K562 (cell line): ENCODE results near the gene ST6GALNAC5. TPM values are rescaled to one million over a fixed set of nuclear protein-coding genes. Genes with fewer than 3 reads are reported as not detected.

Experiments
- ATAC-seq: fragments of 200-7000 bp; cut with Tn5 transposase; 3 replicates; pipeline ENCODE4 v1.9.1; 2020; ENCODE audit warnings: moderate library complexity
- BruUV-seq: library from RNA; stranded (reverse); fragments of 400-500 nt; replicated peaks from 2 replicates; lab custom pipeline; 2021; lab: Mats Ljungman, UMichigan
- CTCF ChIA-PET: fragments of 300-600 bp; formaldehyde crosslinking; extraction: SDS; loops from one replicate; lab custom pipeline; 2021; ENCODE audit warnings: low intra/inter-chr PET ratio; lab: Yijun Ruan, JAX
- POLR2A ChIA-PET: fragments of 300-600, 350-650 bp; sonication (Branson Sonifier 250); formaldehyde crosslinking; extraction: SDS; loops from one replicate; lab custom pipeline; 2021; ENCODE audit warnings: antibody characterized with exemption, inconsistent platforms; lab: Yijun Ruan, JAX
- DNase-seq, 4 experiments: peaks; one replicate each; pipeline versions ENCODE4 v3.0.0 to v3.0.0-alpha.2; 2011 to 2018; ENCODE audit warnings: low spot score in 3 of 4, mixed read lengths in 3 of 4; ENCODE audit errors: extremely low read depth in 1 of 4
- FAIRE-seq: peaks from 2 replicates; lab custom pipeline; 2011; peaks lifted over from hg19 to GRCh38; lab: Jason Lieb, UNC
- H2AFZ ChIP-seq: 2 replicates; pipeline ENCODE4 v1.6.0; 2011; ENCODE audit warnings: low read depth, low read length, control low read depth, inconsistent platforms
- H3K27ac ChIP-seq: fragments of 200-600 bp; 3 replicates; pipeline ENCODE4 v1.8.0; 2011; ENCODE audit warnings: low read depth, mild to moderate bottlenecking, control low read depth, inconsistent platforms, low read length, moderate library complexity, mixed read lengths; ENCODE audit errors: extremely low read depth
- H3K27me3 ChIP-seq, 2 experiments: fragments of 300-600 bp in 1 of 2; 2 replicates in 1 of 2; 3 replicates in 1 of 2; pipeline versions ENCODE4 v1.6.0 to v1.8.0; 2011; ENCODE audit warnings: inconsistent platforms in 2 of 2, low read length in 2 of 2, mild to moderate bottlenecking in 1 of 2, mixed read lengths in 1 of 2, moderate library complexity in 1 of 2; ENCODE audit not compliant: control insufficient read depth in 2 of 2, insufficient read depth in 2 of 2
- H3K36me3 ChIP-seq: fragments of 300-600 bp; 3 replicates; pipeline ENCODE4 v1.8.0; 2011; ENCODE audit warnings: mild to moderate bottlenecking, low read length, inconsistent platforms; ENCODE audit not compliant: control insufficient read depth, insufficient read depth
- H3K4me1 ChIP-seq, 2 experiments: fragments of 200-600 bp in 1 of 2; replicated peaks in 1 of 2; 2 replicates in 1 of 2; 3 replicates in 1 of 2; pipeline versions ENCODE4 v1.5.1 to v1.8.0; 2011; ENCODE audit warnings: inconsistent platforms in 2 of 2, low read length in 2 of 2, mild to moderate bottlenecking in 1 of 2, mixed read lengths in 1 of 2, moderate library complexity in 1 of 2; ENCODE audit not compliant: control insufficient read depth in 2 of 2, insufficient read depth in 2 of 2
- H3K4me2 ChIP-seq: 2 replicates; pipeline ENCODE4 v1.6.1; 2011; ENCODE audit warnings: low read length, control low read depth, inconsistent platforms, mixed read lengths; ENCODE audit not compliant: insufficient read depth
- H3K4me3 ChIP-seq: fragments of 200-600 bp; sonication (generic), shearing (Covaris generic); 2 replicates; pipeline ENCODE4 v1.5.1; 2016; ENCODE audit warnings: control low read depth, inconsistent platforms
- H3K79me2 ChIP-seq: fragments of 200-600 bp; 3 replicates; pipeline ENCODE4 v1.8.0; 2011; ENCODE audit warnings: low read length, inconsistent platforms; ENCODE audit not compliant: control insufficient read depth, insufficient read depth
- H3K9ac ChIP-seq, 2 experiments: 2 replicates each; pipeline versions ENCODE4 v1.6.0 to v1.6.1; 2011; ENCODE audit warnings: low read depth in 2 of 2, low read length in 2 of 2, control low read depth in 1 of 2, inconsistent platforms in 1 of 2, mild to moderate bottlenecking in 1 of 2, mixed read lengths in 1 of 2; ENCODE audit not compliant: insufficient read depth in 1 of 2
- H3K9me1 ChIP-seq: one replicate; pipeline ENCODE4 v1.6.0; 2011; ENCODE audit warnings: inconsistent platforms, mild to moderate bottlenecking, low read length, moderate library complexity; ENCODE audit not compliant: control insufficient read depth, insufficient read depth
- H3K9me3 ChIP-seq: replicated peaks from 2 replicates; pipeline ENCODE4 v1.5.1; 2011; ENCODE audit warnings: low read depth, low read length, inconsistent platforms; ENCODE audit not compliant: control insufficient read depth, insufficient read depth
- H4K20me1 ChIP-seq: replicated peaks from 2 replicates; pipeline ENCODE4 v1.6.1; 2011; ENCODE audit warnings: low read length, inconsistent platforms, mixed read lengths; ENCODE audit not compliant: control insufficient read depth, insufficient read depth
- MAZ ChIP-seq, 2 experiments: fragments of 450-650 bp in 1 of 2; sonication (generic) in 1 of 2; formaldehyde crosslinking; IDR thresholded peaks in 1 of 2; conservative IDR thresholded peaks in 1 of 2; 2 replicates each; pipeline versions ENCODE4 v1.4.0 to v1.5.0; 2020; ENCODE audit warnings: mild to moderate bottlenecking in 1 of 2, missing genetic modification reagents in 1 of 2
- NFE2L1 ChIP-seq: fragments of 450-650 bp; IDR thresholded peaks from 2 replicates; pipeline ENCODE4 v1.6.1; 2016; ENCODE audit warnings: missing genetic modification characterization, low read depth, mild to moderate bottlenecking, missing compliant biosample characterization, moderate library complexity, borderline replicate concordance
- RBM34 ChIP-seq: fragments of 200-400 bp; formaldehyde crosslinking; IDR thresholded peaks from 2 replicates; pipeline ENCODE4 v1.6.1; 2018; ENCODE audit warnings: low read length, borderline replicate concordance; ENCODE audit not compliant: insufficient read depth
- SLC30A9 ChIP-seq: fragments of 250-450 bp; sonication (Bioruptor Pico); IDR thresholded peaks from 2 replicates; pipeline ENCODE4 v1.8.0; 2022; ENCODE audit warnings: mild to moderate bottlenecking, moderate library complexity
- TARDBP ChIP-seq: fragments of 450-650 bp; IDR thresholded peaks from 2 replicates; pipeline ENCODE4 v1.6.1; 2016
- ZFP1 ChIP-seq: fragments of 450-650 bp; formaldehyde crosslinking; IDR thresholded peaks from 2 replicates; pipeline ENCODE4 v1.4.0; 2020; ENCODE audit warnings: mild to moderate bottlenecking, mixed read lengths
- ZNF280B ChIP-seq: fragments of 250-450 bp; sonication (Bioruptor Pico); IDR thresholded peaks from 2 replicates; pipeline ENCODE4 v1.5.1; 2021; ENCODE audit warnings: mild to moderate bottlenecking
- WGBS: fragments of 100-300 bp; shearing (Covaris generic); methylation state at CpG from one replicate; pipeline ENCODE4 v1.1.6; 2016; ENCODE audit warnings: low coverage, mixed read lengths; ENCODE audit not compliant: insufficient coverage; ENCODE audit errors: missing lambda C conversion rate; 5-methylcytosine and 5-hydroxymethylcytosine counted together
- in situ Hi-C: fragments of 300-500 bp; cut with MboI; formaldehyde crosslinking; loops from 4 replicates; pipeline ENCODE4 v1.15.0; 2018; ENCODE audit warnings: inconsistent platforms, mixed read lengths
- intact Hi-C: fragments of 100-400 bp; cut with micrococcal nuclease; formaldehyde crosslinking; loops from 2 replicates; pipeline ENCODE4 v1.14.2; 2022
- polyA plus RNA-seq, 8 experiments: library from polyadenylated mRNA; depleted of rRNA in 4 of 8; stranded (reverse) in 5 of 8; unstranded in 3 of 8; fragments of >200 nt; fragmentation: Nextera tagmentation in 2 of 8; fragmentation: Illumina TruSeq in 1 of 8; extraction: Ambion mirVana in 2 of 8; extraction: Trizol in 1 of 8; gene quantifications; 2 replicates each; pipeline versions ENCODE4 v1.2.1 to v1.2.3, GENCODE V29; 2011 to 2014; ENCODE audit warnings: inconsistent platforms in 1 of 8, missing spikeins in 1 of 8
- total RNA-seq, 7 experiments: library from RNA; depleted of rRNA in 6 of 7; stranded (reverse); fragments of >200 nt in 6 of 7; fragmentation: Illumina TruSeq in 2 of 7; extraction: Trizol in 2 of 7; gene quantifications; 2 replicates each; pipeline versions ENCODE4 v1.2.1 to v1.2.3, GENCODE V29; 2011 to 2021; ENCODE audit warnings: low replicate concordance in 1 of 7

ST6GALNAC5 gene
- total and polyA plus RNA-seq, 9 of the 15 experiments (the other 6 are each of a cell fraction or from before 2014, with no cell fraction given), result 0.04 to 0.14 TPM; not detected in 7

DNA sequence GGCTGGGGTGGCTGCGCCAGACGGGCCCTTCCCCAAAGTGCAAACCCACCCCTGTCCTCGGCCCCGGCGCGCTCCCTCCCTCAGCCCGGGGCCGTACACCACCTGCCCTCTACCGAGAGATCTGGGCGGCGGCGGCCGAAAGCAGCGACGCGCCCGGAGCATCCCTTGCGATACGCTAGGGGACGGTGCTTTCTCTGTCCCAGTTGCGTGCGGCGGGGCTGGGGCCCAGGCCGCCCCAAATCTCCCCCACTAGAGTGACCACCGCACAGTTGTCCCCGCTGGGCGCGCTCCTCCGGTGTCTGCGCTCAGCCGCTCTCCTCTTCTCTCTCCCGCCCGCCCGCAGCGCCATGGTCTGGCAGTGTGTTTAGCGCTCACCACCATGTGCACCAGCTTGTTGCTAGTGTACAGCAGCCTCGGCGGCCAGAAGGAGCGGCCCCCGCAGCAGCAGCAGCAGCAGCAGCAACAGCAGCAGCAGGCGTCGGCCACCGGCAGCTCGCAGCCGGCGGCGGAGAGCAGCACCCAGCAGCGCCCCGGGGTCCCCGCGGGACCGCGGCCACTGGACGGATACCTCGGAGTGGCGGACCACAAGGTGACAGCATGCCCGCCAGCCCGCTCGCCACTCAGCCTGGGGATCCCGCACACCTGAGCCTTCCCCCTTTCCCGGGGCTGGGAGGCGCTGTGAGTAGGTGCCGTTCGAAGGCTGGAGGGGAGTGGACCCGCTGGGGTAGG lies 1.0 kb downstream of the ST6GALNAC5 start:
- H3K9ac ChIP-seq, result no peak overlapping the region
- no peaks in the 10 kb centered on the region for H3K79me2 ChIP-seq
- intact Hi-C loops, result no loop called here
- no peaks in the 10 kb centered on the region for H3K9me1 ChIP-seq
- no peak overlapping the region for H2AFZ ChIP-seq
- H3K36me3 ChIP-seq, result no peaks in the 10 kb centered on the region
- ATAC-seq (peak; percentile 80), FAIRE-seq (no peak), DNase-seq (peak in 1 of 4 experiments; percentile 11)
- ChIA-PET POLR2A (interaction anchor here (0.6 kb wide), 1 partner anchor 149 kb away, joined by 4 read pairs; no protein-coding TSS in a partner anchor), CTCF (interaction anchor here (0.7 kb wide), 1 partner anchor 716 kb away, joined by 3 read pairs; no protein-coding TSS in a partner anchor)
- peaks cover 0 to 19% of the 10 kb centered on the region in 2 experiments; a peak in 2 of 5 replicates for H3K4me1 ChIP-seq
- H3K4me2 ChIP-seq, result no peak overlapping the region
- H4K20me1 ChIP-seq, result no peaks in the 10 kb centered on the region
- peaks cover 0 to 19% of the 10 kb centered on the region in 2 experiments; a peak in 2 of 5 replicates for H3K27me3 ChIP-seq
- no TSS peak for BruUV-seq
- no peak overlapping the region for H3K27ac ChIP-seq
- 23% methylated on average over 37 of the region's 65 CpGs for WGBS
- H3K9me3 ChIP-seq, result no peaks in the 10 kb centered on the region
- TF ChIP-seq NFE2L1 (tag) (no peak), TARDBP (no peak), ZFP1 (CRISPR knock-in tag) (no peak), MAZ (CRISPR knock-in tag; conservative IDR thresholded peaks at IDR 0.05 in 1 of 2, IDR thresholded peaks at IDR 0.05 in 1 of 2) (no peak), ZNF280B (CRISPR knock-in tag) (no peak), SLC30A9 (no peak), RBM34 (no peak)
- in situ Hi-C loops, result no loop called here
- H3K4me3 ChIP-seq, result no peak overlapping the region
